ENCODE measurements around the gene FOSL1.

DNA sequence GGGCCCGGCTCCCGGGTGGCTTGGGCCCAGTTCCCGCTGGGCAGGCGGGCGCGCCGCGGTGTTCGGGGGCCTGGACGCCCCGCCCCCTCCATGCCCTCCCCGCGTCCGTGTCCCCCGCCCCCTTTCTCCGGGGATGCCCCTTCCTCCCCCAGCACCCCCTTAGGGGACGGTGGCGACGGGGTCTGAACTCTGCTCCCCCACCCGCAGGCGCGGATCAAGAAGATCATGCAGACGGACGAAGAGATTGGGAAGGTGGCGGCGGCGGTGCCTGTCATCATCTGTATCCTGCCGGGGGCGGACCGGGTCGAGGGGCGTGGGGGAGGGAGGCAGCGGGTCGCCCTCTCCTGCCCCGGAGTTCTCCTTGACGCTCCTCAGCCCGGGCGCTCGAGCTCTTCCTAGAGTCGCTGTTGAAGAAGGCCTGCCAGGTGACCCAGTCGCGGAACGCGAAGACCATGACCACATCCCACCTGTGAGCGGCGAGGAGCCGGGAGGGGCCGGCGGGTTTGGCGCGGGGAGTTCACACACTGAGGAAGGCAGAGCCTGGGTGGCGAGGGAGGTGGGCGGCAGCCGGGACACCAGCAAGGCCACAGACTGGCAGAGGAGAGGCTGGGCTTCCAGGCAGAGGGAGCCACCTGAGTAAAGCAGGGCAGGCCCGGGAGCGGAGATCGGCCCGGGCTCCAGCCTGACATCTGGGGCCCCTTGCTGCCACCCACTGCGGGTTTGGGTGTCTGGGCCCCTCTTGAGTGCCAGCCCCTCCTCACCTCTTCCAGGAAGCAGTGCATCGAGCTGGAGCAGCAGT, 19.6 kb upstream of the FOSL1 start:
- TF ChIP-seq POLR2A (IDR thresholded peaks at IDR 0.05; ENCODE audit: low read depth, low read length) (no peak), POLR2AphosphoS5 (IDR thresholded peaks at IDR 0.05; ENCODE audit: low read depth, low read length) (no peak), TAF1 (IDR thresholded peaks at IDR 0.05; ENCODE audit: borderline replicate concordance, low read depth, low read length) (0 out of 2 replicates have a peak, but pooled peaks have one; percentile 30)

All from GM12892 (cell line).